ENCODE results near the gene LRRC2.
"Not testable (repeated sequence)": the region's sequence is repeated elsewhere in the genome, so short reads cannot be mapped to it uniquely, and the experiment has no call there.

The LRRC2 gene

GRCh38 chr3:46603446-46604046 is 37.4 kb upstream of the LRRC2 start:
- no peak for DNase-seq
- Histone ChIP-seq H3K36me3 (ENCODE audit: control insufficient read depth, insufficient read depth, low read length) (no peaks in the 10 kb centered on the region), H3K27me3 (replicated peaks; ENCODE audit: control insufficient read depth, insufficient read depth, low read length, poor library complexity, severe bottlenecking) (no peaks in the 10 kb centered on the region), H3K4me3 (ENCODE audit: insufficient read depth, low read depth, low read length, poor library complexity, severe bottlenecking) (no peak overlapping the region), H3K27ac (ENCODE audit: insufficient read depth, low read length, poor library complexity, severe bottlenecking) (no peak overlapping the region), H3K4me1 (ENCODE audit: control insufficient read depth, insufficient read depth, low read length, poor library complexity, severe bottlenecking) (no peaks in the 10 kb centered on the region), H3K9me3 (ENCODE audit: control insufficient read depth, low read length) (no peaks in the 10 kb centered on the region)

DNA sequence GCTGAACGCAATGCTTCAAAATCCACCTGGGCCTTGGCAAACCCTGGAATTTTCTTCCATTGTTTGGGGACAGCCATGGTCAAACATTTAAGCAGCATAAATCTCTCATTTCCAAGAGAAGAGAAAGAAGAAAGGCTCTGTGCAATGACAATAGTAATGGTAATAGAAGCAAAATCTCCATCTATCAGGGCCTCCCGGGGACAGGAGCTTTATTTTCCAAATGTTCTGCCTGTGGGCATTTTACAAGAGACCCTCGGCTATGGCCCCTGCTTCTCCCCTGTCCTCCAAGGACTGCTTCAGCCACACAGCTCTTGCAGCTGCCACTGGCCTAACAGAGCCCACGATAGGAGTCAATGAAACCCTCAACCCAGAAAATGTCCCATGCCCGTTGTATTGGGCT is 33.5 kb upstream of the LRRC2 start:
- DNase-seq, result no peak
- H3K27ac ChIP-seq (ENCODE audit: insufficient read depth, low read length, poor library complexity, severe bottlenecking), result no peak overlapping the region
- H3K4me3 ChIP-seq (ENCODE audit: insufficient read depth, low read depth, low read length, poor library complexity, severe bottlenecking), result no peak overlapping the region
- H3K9me3 ChIP-seq (ENCODE audit: control insufficient read depth, low read length), result no peaks in the 10 kb centered on the region
- H3K27me3 ChIP-seq (replicated peaks; ENCODE audit: control insufficient read depth, insufficient read depth, low read length, poor library complexity, severe bottlenecking), result no peaks in the 10 kb centered on the region
- H3K36me3 ChIP-seq (ENCODE audit: control insufficient read depth, insufficient read depth, low read length), result no peaks in the 10 kb centered on the region
- no peaks in the 10 kb centered on the region for H3K4me1 ChIP-seq (ENCODE audit: control insufficient read depth, insufficient read depth, low read length, poor library complexity, severe bottlenecking)

DNA sequence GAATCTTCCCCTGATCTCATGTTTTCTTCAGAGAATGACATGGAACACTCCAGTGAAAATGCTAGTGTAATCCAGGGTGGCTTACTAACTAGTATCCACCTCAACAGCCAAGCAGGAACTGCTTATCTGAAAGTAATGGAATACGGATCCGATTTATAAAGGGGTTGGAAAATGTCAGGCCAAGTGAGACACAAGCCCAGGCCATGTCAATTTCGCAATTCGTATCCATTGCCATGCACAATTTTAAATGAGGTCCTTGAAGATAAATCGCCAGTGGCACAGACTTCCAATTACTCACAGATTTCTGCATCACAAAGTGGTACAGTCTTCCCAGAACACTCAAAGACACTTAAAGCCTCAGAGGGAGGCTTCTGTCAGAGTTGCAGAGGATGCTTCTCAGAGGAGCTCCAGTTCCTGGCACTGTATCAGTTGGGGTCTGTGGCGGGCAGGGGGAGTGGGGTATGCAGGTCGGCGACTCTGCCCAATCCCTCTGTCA is 29.8 kb upstream of the LRRC2 start:
- no peak overlapping the region for H3K4me3 ChIP-seq (ENCODE audit: insufficient read depth, low read depth, low read length, poor library complexity, severe bottlenecking)
- H3K4me1 ChIP-seq (ENCODE audit: control insufficient read depth, insufficient read depth, low read length, poor library complexity, severe bottlenecking), result no peaks in the 10 kb centered on the region
- DNase-seq, result no peak
- H3K27ac ChIP-seq (ENCODE audit: insufficient read depth, low read length, poor library complexity, severe bottlenecking), result no peak overlapping the region
- H3K9me3 ChIP-seq (ENCODE audit: control insufficient read depth, low read length), result no peaks in the 10 kb centered on the region
- no peaks in the 10 kb centered on the region for H3K36me3 ChIP-seq (ENCODE audit: control insufficient read depth, insufficient read depth, low read length)
- no peaks in the 10 kb centered on the region for H3K27me3 ChIP-seq (replicated peaks; ENCODE audit: control insufficient read depth, insufficient read depth, low read length, poor library complexity, severe bottlenecking)

DNA sequence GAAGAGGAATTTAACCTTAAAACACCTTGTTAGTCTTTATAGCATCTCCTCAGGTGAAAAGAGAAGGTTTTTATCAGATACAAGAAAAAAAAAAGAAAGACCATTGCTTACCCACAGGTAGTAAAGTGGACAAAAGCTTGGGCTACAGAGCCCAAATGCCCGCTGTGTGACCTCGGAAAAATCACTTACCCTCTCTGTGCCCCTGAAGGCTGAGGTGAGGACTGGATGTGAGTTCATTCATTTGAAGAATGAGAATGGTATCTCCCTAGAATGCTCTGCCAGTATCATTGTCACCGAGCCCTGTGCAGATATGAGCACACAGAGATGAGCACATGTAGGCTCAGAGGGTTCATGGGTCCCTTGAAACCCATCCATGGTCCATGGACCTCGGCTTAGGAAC is 28.6 kb upstream of the LRRC2 start:
- no peak for DNase-seq
- H3K36me3 ChIP-seq (ENCODE audit: control insufficient read depth, insufficient read depth, low read length), result no peaks in the 10 kb centered on the region
- no peak overlapping the region for H3K27ac ChIP-seq (ENCODE audit: insufficient read depth, low read length, poor library complexity, severe bottlenecking)
- no peak overlapping the region for H3K4me3 ChIP-seq (ENCODE audit: insufficient read depth, low read depth, low read length, poor library complexity, severe bottlenecking)
- H3K4me1 ChIP-seq (ENCODE audit: control insufficient read depth, insufficient read depth, low read length, poor library complexity, severe bottlenecking), result no peaks in the 10 kb centered on the region
- H3K27me3 ChIP-seq (replicated peaks; ENCODE audit: control insufficient read depth, insufficient read depth, low read length, poor library complexity, severe bottlenecking), result no peaks in the 10 kb centered on the region
- no peaks in the 10 kb centered on the region for H3K9me3 ChIP-seq (ENCODE audit: control insufficient read depth, low read length)

GRCh38 chr3:46593979-46594378 is 27.9 kb upstream of the LRRC2 start:
- no peaks in the 10 kb centered on the region for H3K36me3 ChIP-seq (ENCODE audit: control insufficient read depth, insufficient read depth, low read length)
- no peaks in the 10 kb centered on the region for H3K9me3 ChIP-seq (ENCODE audit: control insufficient read depth, low read length)
- H3K27me3 ChIP-seq (replicated peaks; ENCODE audit: control insufficient read depth, insufficient read depth, low read length, poor library complexity, severe bottlenecking), result no peaks in the 10 kb centered on the region
- DNase-seq, result no peak
- H3K4me3 ChIP-seq (ENCODE audit: insufficient read depth, low read depth, low read length, poor library complexity, severe bottlenecking), result no peak overlapping the region
- no peaks in the 10 kb centered on the region for H3K4me1 ChIP-seq (ENCODE audit: control insufficient read depth, insufficient read depth, low read length, poor library complexity, severe bottlenecking)
- H3K27ac ChIP-seq (ENCODE audit: insufficient read depth, low read length, poor library complexity, severe bottlenecking), result no peak overlapping the region

GRCh38 chr3:46593274-46593862 is 27.3 kb upstream of the LRRC2 start:
- Histone ChIP-seq H3K9me3 (ENCODE audit: control insufficient read depth, low read length) (no peaks in the 10 kb centered on the region), H3K4me3 (ENCODE audit: insufficient read depth, low read depth, low read length, poor library complexity, severe bottlenecking) (no peak overlapping the region), H3K27me3 (replicated peaks; ENCODE audit: control insufficient read depth, insufficient read depth, low read length, poor library complexity, severe bottlenecking) (no peaks in the 10 kb centered on the region), H3K4me1 (ENCODE audit: control insufficient read depth, insufficient read depth, low read length, poor library complexity, severe bottlenecking) (no peaks in the 10 kb centered on the region), H3K27ac (ENCODE audit: insufficient read depth, low read length, poor library complexity, severe bottlenecking) (no peak overlapping the region), H3K36me3 (ENCODE audit: control insufficient read depth, insufficient read depth, low read length) (no peaks in the 10 kb centered on the region)
- DNase-seq, result no peak

DNA sequence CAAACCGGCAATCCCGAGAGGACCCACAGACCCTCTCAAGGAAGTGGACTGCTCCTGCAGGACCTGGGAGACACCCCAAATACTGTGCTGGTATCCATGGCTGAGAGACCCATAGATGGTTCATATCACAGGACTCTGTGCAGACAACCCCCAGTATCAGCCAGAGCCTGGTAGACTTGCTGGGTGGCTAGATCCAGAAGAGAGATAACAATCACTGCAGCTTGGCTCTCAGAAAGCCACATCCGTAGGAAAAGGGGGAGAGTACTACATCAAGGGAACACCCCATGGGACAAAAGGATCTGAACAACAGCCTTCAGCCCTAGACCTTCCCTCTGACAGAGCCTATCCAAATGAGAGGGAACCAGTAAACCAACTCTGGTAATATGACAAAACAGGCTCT is 21.2 kb upstream of the LRRC2 start:
- H3K4me3 ChIP-seq (ENCODE audit: insufficient read depth, low read depth, low read length, poor library complexity, severe bottlenecking); H3K9me3 ChIP-seq (ENCODE audit: control insufficient read depth, low read length); H3K36me3 ChIP-seq (ENCODE audit: control insufficient read depth, insufficient read depth, low read length); H3K4me1 ChIP-seq (ENCODE audit: control insufficient read depth, insufficient read depth, low read length, poor library complexity, severe bottlenecking); H3K27ac ChIP-seq (ENCODE audit: insufficient read depth, low read length, poor library complexity, severe bottlenecking); DNase-seq; H3K27me3 ChIP-seq (replicated peaks; ENCODE audit: control insufficient read depth, insufficient read depth, low read length, poor library complexity, severe bottlenecking): not testable (repeated sequence)

DNA sequence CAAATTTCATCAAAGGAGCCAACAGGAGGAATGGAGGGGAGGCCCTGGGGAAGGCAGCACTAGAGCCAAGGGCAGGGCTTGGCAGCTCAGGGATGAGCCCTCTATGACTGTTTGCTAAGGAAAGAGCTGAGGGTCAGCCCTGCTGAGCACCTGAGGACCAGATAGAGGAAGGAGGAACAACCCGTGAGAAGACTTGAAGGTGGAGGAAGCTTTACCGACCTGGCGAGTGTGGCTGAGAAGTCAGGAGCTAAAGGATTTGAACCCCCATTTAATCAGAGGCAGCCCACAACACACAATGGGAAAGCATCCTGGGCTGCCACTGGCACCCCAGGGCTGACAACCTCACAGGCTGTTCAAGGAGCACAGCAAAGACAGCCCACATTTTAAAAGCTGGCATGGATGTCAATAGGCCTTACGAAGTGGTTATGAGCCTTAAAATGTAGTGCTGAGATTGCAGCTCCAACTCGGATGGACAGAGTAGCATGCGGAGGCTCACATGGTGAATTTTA is 20.7 kb upstream of the LRRC2 start:
- H3K27ac ChIP-seq (ENCODE audit: insufficient read depth, low read length, poor library complexity, severe bottlenecking), result no peak overlapping the region
- no peaks in the 10 kb centered on the region for H3K36me3 ChIP-seq (ENCODE audit: control insufficient read depth, insufficient read depth, low read length)
- no peak for DNase-seq
- H3K9me3 ChIP-seq (ENCODE audit: control insufficient read depth, low read length), result no peaks in the 10 kb centered on the region
- H3K4me3 ChIP-seq (ENCODE audit: insufficient read depth, low read depth, low read length, poor library complexity, severe bottlenecking), result no peak overlapping the region
- H3K27me3 ChIP-seq (replicated peaks; ENCODE audit: control insufficient read depth, insufficient read depth, low read length, poor library complexity, severe bottlenecking), result no peaks in the 10 kb centered on the region
- H3K4me1 ChIP-seq (ENCODE audit: control insufficient read depth, insufficient read depth, low read length, poor library complexity, severe bottlenecking), result no peaks in the 10 kb centered on the region

- H3K27ac ChIP-seq (ENCODE audit: insufficient read depth, low read length, poor library complexity, severe bottlenecking), result no peak overlapping the region
- no peaks in the 10 kb centered on the region for H3K9me3 ChIP-seq (ENCODE audit: control insufficient read depth, low read length)
- no peaks in the 10 kb centered on the region for H3K36me3 ChIP-seq (ENCODE audit: control insufficient read depth, insufficient read depth, low read length)
- no peak for DNase-seq
- H3K27me3 ChIP-seq (replicated peaks; ENCODE audit: control insufficient read depth, insufficient read depth, low read length, poor library complexity, severe bottlenecking), result no peaks in the 10 kb centered on the region
- H3K4me3 ChIP-seq (ENCODE audit: insufficient read depth, low read depth, low read length, poor library complexity, severe bottlenecking), result no peak overlapping the region
- H3K4me1 ChIP-seq (ENCODE audit: control insufficient read depth, insufficient read depth, low read length, poor library complexity, severe bottlenecking), result no peaks in the 10 kb centered on the region
These were observed 19.9 kb upstream of the LRRC2 start for GRCh38 chr3:46585799-46586693.

Measured in effector memory CD4-positive, alpha-beta T cell (primary cell).